HG02973 (cell line): ENCODE measurements around the gene MLLT3.

Experiments used
- ATAC-seq: cut with Tn5 transposase; IDR thresholded peaks from one replicate; pipeline ENCODE4 v1.9.1; 2021; ENCODE audit warnings: moderate library complexity; ENCODE audit not compliant: unreplicated experiment

The MLLT3 gene

DNA sequence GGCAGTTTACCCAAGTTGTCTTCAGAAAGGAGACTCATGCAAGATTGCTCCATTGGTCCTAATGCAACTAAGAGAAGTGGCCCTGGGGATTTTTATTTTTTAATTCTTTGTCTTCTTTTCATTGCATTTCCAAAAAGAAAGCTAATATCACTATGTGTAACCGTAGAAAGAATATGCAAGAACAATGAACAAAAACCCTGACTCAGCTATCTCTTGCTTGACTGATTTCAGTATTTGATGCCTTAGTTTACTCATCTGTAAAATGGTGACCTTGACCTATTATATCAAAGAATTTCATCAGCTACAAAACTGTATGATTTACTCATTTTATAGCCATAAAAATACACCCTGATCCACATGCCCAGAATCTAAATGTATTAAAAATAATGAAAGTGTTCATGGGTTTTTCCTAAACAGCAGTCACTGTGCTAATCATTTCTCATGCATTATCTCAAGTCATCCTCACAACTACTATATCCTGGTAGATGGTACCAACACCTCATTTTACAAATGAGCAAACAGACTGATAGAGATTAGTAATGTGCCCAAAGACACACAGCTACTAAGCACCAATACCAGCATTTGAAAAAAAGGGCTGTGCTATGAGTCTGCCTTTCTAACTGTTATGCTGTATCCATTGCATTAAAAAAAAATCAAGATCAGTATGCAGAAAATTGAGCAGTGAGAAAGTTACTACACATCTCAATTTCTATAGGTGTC is 185.7 kb downstream of the MLLT3 start:
- no peak for ATAC-seq

- ATAC-seq: no peak
Observed at GRCh38 chr9:20428976-20429375, 193.3 kb downstream of the MLLT3 start.

DNA sequence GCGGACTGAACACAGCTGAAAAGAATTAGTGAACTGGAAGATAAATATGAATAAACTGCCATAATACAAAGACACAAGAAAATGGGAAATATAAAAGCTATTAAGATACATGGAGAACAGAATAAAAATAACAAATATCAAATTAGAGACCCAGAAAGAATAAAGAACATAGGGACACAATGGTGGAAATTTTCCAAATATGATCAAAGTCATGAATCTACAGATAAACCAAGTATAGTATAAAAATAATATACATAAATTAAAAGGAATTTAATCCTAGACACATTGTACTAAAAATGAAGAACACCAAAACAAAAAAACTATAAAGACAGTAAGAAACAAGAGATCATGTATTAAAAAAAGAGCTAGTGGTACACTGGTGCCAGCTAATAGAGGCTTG is 194.9 kb downstream of the MLLT3 start:
- no peak for ATAC-seq

DNA sequence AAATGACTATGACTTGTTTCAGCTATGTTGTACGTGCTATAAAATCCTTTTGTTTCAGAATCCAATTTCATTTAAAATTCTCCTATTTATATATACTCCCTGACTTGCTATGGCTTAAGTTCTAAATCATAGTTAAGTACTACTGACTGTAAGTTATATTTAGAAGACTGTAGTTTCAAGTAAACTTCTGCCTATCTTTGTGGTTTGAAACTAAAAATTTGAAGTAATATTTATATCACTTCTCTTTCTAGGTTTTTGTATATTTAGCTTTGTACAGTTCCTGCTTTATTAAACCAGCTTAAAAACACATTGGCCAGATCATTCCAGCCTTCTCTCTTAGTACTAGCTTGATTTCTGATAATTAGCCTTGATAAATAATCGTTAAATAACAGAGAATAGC is 196.3 kb downstream of the MLLT3 start:
- ATAC-seq: no peak

DNA sequence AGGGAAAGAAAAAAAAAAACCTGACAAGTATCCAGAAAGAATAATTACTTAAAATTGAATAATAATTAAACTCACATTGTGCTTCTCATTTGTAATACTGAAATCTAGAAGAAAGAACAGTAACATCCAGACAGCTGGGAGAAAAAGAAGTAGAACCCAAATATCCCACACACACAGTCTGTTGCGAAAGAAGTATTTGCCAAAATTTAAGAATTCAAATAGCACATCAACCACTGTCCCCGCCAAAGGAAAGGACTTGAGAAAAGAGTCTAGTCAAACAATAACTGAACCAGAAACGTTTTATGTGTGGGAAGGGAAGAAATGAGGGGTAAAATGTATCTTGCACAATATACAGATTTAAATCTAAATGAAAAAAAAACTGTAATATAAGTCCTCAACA is 202.8 kb downstream of the MLLT3 start:
- no peak for ATAC-seq

GRCh38 chr9:20418485-20418884 is 203.8 kb downstream of the MLLT3 start:
- no peak for ATAC-seq

DNA sequence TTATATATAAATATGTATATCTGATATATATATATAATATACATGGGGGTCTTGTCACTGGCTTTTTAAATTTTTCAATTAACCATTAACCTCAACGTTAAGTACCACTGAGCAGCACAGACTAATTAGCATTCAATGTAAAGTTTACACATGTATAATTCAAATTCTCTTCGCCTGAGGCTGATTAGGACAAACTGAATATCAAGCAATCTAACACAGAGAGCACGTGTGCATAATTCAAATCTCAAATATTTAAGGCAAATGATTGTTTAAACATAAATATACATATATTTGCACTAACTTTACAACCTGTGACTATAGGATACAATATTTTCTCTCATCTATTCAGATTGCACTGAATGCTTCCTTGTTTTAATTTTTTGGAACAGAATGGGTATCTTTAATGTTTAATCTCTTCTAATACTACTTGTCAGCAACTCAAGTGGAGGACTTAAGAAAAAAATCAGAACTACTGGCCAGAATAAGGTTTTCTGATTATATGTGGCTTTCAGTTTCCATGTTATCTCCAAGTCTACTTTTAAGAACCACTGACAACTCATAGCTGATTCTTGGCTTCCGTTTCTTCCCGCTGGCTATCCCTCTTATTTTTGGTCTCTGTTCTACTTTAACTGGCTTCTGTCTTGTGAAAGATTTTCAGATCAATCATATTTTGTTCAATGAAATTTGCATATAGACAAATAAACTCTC is 204.8 kb downstream of the MLLT3 start:
- peak; percentile 70 for ATAC-seq

- ATAC-seq: no peak
Observed at GRCh38 chr9:20414150-20414549, 208.1 kb downstream of the MLLT3 start.

GRCh38 chr9:20409321-20410092 is 212.8 kb downstream of the MLLT3 start:
- no peak for ATAC-seq

- no peak for ATAC-seq
Observed at GRCh38 chr9:20408513-20408912, 213.8 kb downstream of the MLLT3 start.

- ATAC-seq: no peak
Observed at GRCh38 chr9:20407013-20407412, 215.3 kb downstream of the MLLT3 start.

GRCh38 chr9:20406344-20406743 is 216.0 kb downstream of the MLLT3 start:
- no peak for ATAC-seq

DNA sequence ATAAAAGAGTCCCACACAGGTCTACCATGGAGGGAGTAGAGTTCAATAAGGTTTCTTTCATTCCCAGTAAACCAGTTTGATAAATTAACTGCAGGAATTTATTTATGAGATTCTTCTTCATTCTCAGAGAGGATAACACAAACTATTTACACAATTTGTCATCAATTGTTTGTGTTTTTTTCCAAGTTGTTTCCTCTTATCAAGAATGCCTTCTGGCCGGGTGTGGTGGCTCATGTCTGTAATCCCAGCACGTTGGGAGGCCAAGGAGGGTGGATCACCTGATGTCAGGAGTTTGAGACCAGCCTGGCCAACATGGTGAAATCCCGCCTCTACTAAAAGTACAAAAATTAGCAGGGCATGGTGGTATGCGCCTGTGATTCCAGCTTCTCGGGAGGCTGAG is 216.7 kb downstream of the MLLT3 start:
- no peak for ATAC-seq

GRCh38 chr9:20405078-20405477 is 217.2 kb downstream of the MLLT3 start:
- no peak for ATAC-seq

- ATAC-seq: no peak
Observed at GRCh38 chr9:20404192-20404813, 218.0 kb downstream of the MLLT3 start.

DNA sequence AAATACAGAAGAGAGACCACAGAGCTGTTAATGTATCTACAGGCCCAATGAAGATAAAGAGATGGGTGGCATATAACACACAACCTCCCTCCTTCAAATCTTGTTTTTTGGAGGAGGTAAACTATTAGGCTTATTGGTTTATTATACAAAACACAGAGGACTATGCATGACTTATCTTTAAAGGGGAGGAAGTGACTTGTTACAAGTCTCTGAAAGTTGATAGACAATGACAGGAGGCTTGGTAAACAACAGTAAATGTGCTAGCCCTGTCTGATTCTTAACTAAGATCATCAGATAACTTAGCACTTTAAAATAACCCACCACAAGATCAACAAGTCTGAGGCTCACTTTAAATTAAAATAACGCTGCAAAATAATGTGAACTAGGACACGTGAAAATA is 219.0 kb downstream of the MLLT3 start:
- ATAC-seq: no peak

GRCh38 chr9:20402273-20402875 is 219.9 kb downstream of the MLLT3 start:
- no peak for ATAC-seq

DNA sequence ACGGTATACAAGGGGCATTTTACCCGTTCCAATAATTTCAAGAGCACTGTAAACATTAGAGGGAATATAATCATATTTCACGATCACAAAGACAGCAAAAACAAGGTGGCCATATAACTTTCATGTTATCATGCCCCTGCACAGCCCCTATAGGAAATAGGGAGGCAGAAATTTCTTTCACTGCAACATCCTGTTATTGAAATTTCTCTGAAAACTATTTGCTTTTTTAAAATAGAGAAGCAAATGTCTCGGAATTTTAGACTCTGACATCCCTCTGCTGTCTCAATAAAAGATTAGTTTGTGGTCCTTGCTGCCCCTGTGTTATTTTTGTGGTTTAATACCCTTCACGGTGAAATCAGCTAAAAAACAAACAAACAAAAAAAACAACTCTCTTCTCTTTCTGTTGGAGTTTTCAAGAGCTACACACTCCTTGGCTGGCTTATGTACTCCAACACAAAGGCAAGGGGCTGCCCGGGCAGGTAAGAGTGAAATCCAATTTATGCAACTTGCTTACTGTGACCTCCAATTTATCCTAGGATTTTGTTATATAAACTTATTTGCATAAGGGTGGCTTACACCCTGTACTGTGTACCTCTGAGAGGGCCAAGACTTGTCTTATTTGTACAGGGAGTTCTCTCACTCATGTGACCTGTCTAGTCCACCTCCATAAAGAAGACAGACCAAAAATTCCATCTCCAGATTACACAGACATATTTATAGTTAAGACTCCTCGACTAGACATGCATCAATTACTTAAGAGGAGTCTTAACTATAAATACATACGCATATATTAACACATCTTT is 223.6 kb downstream of the MLLT3 start:
- no peak for ATAC-seq

DNA sequence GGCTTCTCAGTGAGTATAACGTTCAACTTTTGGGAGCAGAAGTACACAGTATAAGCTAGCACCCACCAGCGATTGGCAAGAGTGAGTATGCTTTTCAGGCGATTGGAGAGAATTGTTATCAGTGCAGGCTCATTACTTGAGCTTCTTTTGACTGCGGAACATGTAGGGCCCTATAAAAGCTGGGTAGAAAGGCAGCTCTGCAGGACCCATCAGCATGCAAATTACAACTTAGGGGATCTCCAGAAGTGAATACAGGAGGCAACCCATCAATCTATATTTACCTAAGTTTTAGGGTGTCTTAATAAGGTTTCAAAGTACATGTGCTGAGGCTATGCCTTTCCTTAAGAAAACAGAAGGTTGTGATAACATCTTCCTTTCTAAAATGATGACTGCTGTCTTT is 225.0 kb downstream of the MLLT3 start:
- ATAC-seq: no peak

GRCh38 chr9:20396509-20396908 is 225.8 kb downstream of the MLLT3 start:
- no peak for ATAC-seq
